GM12891 (cell line): ENCODE measurements around the gene FAM193A.
A peak's percentile ranks its signal among the peaks of the same experiment; 100 is the strongest.
"Not testable (repeated sequence)": the region's sequence is repeated elsewhere in the genome, so short reads cannot be mapped to it uniquely, and the experiment has no call there.

Experiments
- DNase-seq: peaks from one replicate; pipeline ENCODE4 v3.0.0; 2011; ENCODE audit warnings: low spot score; ENCODE audit not compliant: insufficient read length
- FAIRE-seq: peaks from 2 replicates; lab custom pipeline; 2011; peaks lifted over from hg19 to GRCh38; lab: Jason Lieb, UNC
- PAX5 ChIP-seq: IDR thresholded peaks from 2 replicates; pipeline ENCODE4 v1.6.1; 2011; ENCODE audit warnings: low read length, moderate library complexity, mild to moderate bottlenecking; ENCODE audit not compliant: insufficient read depth, severe bottlenecking
- POLR2A ChIP-seq: IDR thresholded peaks from 2 replicates; pipeline ENCODE4 v1.6.1; 2011; ENCODE audit warnings: low read depth, low read length, control low read depth
- POLR2AphosphoS5 ChIP-seq: IDR thresholded peaks from 2 replicates; pipeline ENCODE4 v1.6.1; 2011; ENCODE audit warnings: low read depth, low read length, control low read depth
- POU2F2 ChIP-seq: IDR thresholded peaks from 2 replicates; pipeline ENCODE4 v1.6.1; 2011; ENCODE audit warnings: low read depth, mild to moderate bottlenecking, control low read depth, low read length, moderate library complexity
- SPI1 ChIP-seq: IDR thresholded peaks from 2 replicates; pipeline ENCODE4 v1.6.1; 2011; ENCODE audit warnings: low read depth, low read length, control low read depth
- TAF1 ChIP-seq: IDR thresholded peaks from 2 replicates; pipeline ENCODE4 v1.6.1; 2011; ENCODE audit warnings: low read depth, low read length, control low read depth

The FAM193A gene

GRCh38 chr4:2663275-2663674, 126.8 kb downstream of the FAM193A start:
- no peak for TF ChIP-seq POLR2A
- no peak for TF ChIP-seq SPI1
- no peak for TF ChIP-seq POLR2AphosphoS5
- TF ChIP-seq PAX5 = no peak
- TF ChIP-seq TAF1 = no peak
- TF ChIP-seq POU2F2 = no peak
- FAIRE-seq = no peak
- DNase-seq = no peak

- DNase-seq = no peak
- FAIRE-seq = no peak
- TF ChIP-seq TAF1 (no peak), POU2F2 (no peak), POLR2AphosphoS5 (no peak), POLR2A (no peak), PAX5 (no peak), SPI1 (no peak)
Measured at GRCh38 chr4:2666722-2667247, 130.3 kb downstream of the FAM193A start.

- TF ChIP-seq PAX5 (no peak), POU2F2 (no peak), SPI1 (no peak), POLR2A (no peak), POLR2AphosphoS5 (no peak), TAF1 (no peak)
- DNase-seq = no peak
- peak; percentile 23 for FAIRE-seq
Measured at GRCh38 chr4:2667428-2667827, 131.0 kb downstream of the FAM193A start.

- TF ChIP-seq TAF1 (no peak), POLR2AphosphoS5 (no peak), PAX5 (no peak), SPI1 (no peak), POU2F2 (no peak), POLR2A (no peak)
- FAIRE-seq = peak; percentile 61
- DNase-seq = no peak
Measured at GRCh38 chr4:2671267-2671895, 134.9 kb downstream of the FAM193A start.

GRCh38 chr4:2672082-2672481, 135.6 kb downstream of the FAM193A start:
- FAIRE-seq (peak; percentile 43), DNase-seq (no peak)
- TF ChIP-seq TAF1 (no peak), SPI1 (no peak), PAX5 (no peak), POU2F2 (no peak), POLR2AphosphoS5 (no peak), POLR2A (no peak)

- no peak for DNase-seq
- TF ChIP-seq POLR2A (no peak), TAF1 (no peak), POLR2AphosphoS5 (no peak), SPI1 (no peak), POU2F2 (no peak), PAX5 (no peak)
- no peak for FAIRE-seq
Measured at GRCh38 chr4:2672700-2673099, 136.3 kb downstream of the FAM193A start.

GRCh38 chr4:2673157-2673556, 136.7 kb downstream of the FAM193A start:
- TF ChIP-seq POLR2AphosphoS5 (no peak), SPI1 (no peak), PAX5 (no peak), POU2F2 (no peak), POLR2A (no peak), TAF1 (no peak)
- DNase-seq (no peak), FAIRE-seq (no peak)

GRCh38 chr4:2679762-2680161, 143.3 kb downstream of the FAM193A start:
- not testable (repeated sequence) for FAIRE-seq, DNase-seq

- FAIRE-seq (no peak), DNase-seq (no peak)
- TF ChIP-seq POU2F2 = no peak
Measured at GRCh38 chr4:2684486-2684885, 148.0 kb downstream of the FAM193A start.

- TF ChIP-seq PAX5 = no peak
- no peak for TF ChIP-seq POU2F2
- TF ChIP-seq POLR2A = no peak
- no peak for TF ChIP-seq SPI1
- no peak for TF ChIP-seq POLR2AphosphoS5
- no peak for TF ChIP-seq TAF1
- DNase-seq (no peak), FAIRE-seq (no peak)
Measured at GRCh38 chr4:2685541-2685940, 149.1 kb downstream of the FAM193A start.
